Measurements from ENCODE around the gene ACVRL1.

DNA sequence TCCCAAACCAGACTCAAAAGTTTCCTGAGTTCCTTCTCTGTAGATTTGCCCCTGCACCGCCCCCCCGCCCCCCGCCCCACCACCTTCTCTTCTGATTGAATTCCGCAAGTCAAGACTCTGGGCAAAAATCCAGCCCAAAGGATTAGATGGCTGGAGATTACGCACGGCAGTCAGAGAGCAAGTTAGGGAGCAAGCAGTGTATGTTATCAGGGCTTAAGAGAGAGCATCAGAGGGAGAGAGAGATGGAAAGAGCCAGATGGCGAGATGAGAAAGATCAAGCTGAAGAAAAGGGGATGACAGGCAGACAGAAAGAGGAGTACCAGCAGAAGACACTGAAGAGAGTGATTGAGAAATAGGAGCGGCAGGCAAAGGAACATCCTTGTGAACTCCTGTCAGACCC, 33.3 kb upstream of the ACVRL1 start:
- TF ChIP-seq CTCF (IDR thresholded peaks at IDR 0.05) (no peak), SIN3A (IDR thresholded peaks at IDR 0.05; ENCODE audit: borderline replicate concordance, insufficient read depth, low read depth, low read length) (no peak), POLR2AphosphoS5 (IDR thresholded peaks at IDR 0.05; ENCODE audit: low read depth, low read length) (no peak)
- TF ChIP-seq, protein P1, sequence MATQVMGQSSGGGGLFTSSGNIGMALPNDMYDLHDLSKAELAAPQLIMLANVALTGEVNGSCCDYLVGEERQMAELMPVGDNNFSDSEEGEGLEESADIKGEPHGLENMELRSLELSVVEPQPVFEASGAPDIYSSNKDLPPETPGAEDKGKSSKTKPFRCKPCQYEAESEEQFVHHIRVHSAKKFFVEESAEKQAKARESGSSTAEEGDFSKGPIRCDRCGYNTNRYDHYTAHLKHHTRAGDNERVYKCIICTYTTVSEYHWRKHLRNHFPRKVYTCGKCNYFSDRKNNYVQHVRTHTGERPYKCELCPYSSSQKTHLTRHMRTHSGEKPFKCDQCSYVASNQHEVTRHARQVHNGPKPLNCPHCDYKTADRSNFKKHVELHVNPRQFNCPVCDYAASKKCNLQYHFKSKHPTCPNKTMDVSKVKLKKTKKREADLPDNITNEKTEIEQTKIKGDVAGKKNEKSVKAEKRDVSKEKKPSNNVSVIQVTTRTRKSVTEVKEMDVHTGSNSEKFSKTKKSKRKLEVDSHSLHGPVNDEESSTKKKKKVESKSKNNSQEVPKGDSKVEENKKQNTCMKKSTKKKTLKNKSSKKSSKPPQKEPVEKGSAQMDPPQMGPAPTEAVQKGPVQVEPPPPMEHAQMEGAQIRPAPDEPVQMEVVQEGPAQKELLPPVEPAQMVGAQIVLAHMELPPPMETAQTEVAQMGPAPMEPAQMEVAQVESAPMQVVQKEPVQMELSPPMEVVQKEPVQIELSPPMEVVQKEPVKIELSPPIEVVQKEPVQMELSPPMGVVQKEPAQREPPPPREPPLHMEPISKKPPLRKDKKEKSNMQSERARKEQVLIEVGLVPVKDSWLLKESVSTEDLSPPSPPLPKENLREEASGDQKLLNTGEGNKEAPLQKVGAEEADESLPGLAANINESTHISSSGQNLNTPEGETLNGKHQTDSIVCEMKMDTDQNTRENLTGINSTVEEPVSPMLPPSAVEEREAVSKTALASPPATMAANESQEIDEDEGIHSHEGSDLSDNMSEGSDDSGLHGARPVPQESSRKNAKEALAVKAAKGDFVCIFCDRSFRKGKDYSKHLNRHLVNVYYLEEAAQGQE (IDR thresholded peaks at IDR 0.05; ENCODE audit: insufficient read depth in 1 of 2, low read depth in 2 of 2, low read length in 1 of 2), result no peak

Measured in Panc1 (cell line).